HFFc6 (cell line): ENCODE results near the gene CALHM5. TPM values are rescaled to one million over a fixed set of nuclear protein-coding genes. Genes with fewer than 3 reads are reported as not detected.

ENCODE experiments used
- DNase-seq: peaks from one replicate; pipeline ENCODE4 v3.0.0-alpha.2; 2018
- H3K27ac Mint-ChIP-seq: 2 replicates; pipeline ENCODE4 v1.8.0; 2020; ENCODE audit warnings: mild to moderate bottlenecking, mixed read lengths
- H3K27me3 Mint-ChIP-seq: 2 replicates; pipeline ENCODE4 v1.8.0; 2021; ENCODE audit warnings: mild to moderate bottlenecking, moderate library complexity, mixed read lengths; ENCODE audit not compliant: insufficient read depth
- H3K36me3 Mint-ChIP-seq: 2 replicates; pipeline ENCODE4 v1.8.0; 2021; ENCODE audit warnings: low read depth, mixed read lengths
- H3K4me1 Mint-ChIP-seq: 2 replicates; pipeline ENCODE4 v1.8.0; 2020; ENCODE audit warnings: low read depth, mixed read lengths
- H3K4me3 Mint-ChIP-seq: 2 replicates; pipeline ENCODE4 v1.8.0; 2020; ENCODE audit warnings: mild to moderate bottlenecking, moderate library complexity, mixed read lengths
- H3K9me3 Mint-ChIP-seq: 2 replicates; pipeline ENCODE4 v1.8.0; 2020; ENCODE audit warnings: mild to moderate bottlenecking, mixed read lengths
- CTCF ChIP-seq: fragments of 200-600 bp; sonication (generic); IDR thresholded peaks from 2 replicates; pipeline ENCODE4 v1.5.0; 2021; ENCODE audit warnings: antibody characterized with exemption, mild to moderate bottlenecking
- total RNA-seq, 6 experiments: library from RNA; stranded (reverse); fragmentation: NEBNext Ultra II Directional; extraction: Animal tissue kit (Norgen Biotek cat#: 25700); gene quantifications; 2 replicates in 1 of 6; 3 replicates in 5 of 6; pipeline ENCODE4 v1.2.3, GENCODE V29; 2021

CALHM5 gene
- total RNA-seq, 6 experiments from 2014 or later, result 1.9 to 5.6 (median 4.5) TPM

DNA sequence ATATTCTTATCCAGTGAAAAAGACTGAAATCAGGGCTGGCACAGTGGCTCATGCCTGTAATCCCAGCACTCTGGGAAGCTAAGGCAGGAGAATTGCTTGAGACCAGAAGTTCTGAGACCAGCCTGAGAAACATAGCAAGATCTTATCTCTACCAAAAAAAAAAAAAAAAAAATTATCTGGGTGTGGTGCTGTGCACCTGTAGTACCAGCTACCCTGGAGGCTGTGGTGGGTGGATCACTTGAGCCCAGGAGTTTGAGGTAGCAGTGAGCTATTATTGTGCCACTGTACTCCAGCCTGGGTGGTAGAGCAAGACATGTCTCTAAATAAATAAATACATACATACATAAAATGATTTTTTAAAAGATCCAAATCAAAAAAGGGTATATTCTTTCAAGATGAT is 43.9 kb upstream of the CALHM5 start:
- TF ChIP-seq CTCF, result no peak
- H3K36me3 Mint-ChIP-seq, result no peaks in the 10 kb centered on the region; the same call in 1 of the 2 replicates
- no peak for DNase-seq
- H3K4me1 Mint-ChIP-seq, result peaks cover 8% of the 10 kb centered on the region
- no peak overlapping the region for H3K4me3 Mint-ChIP-seq
- H3K9me3 Mint-ChIP-seq, result no peaks in the 10 kb centered on the region
- no peak overlapping the region for H3K27ac Mint-ChIP-seq
- peaks cover 5% of the 10 kb centered on the region for H3K27me3 Mint-ChIP-seq

- DNase-seq, result no peak
- H3K4me3 Mint-ChIP-seq, result no peak overlapping the region
- TF ChIP-seq CTCF, result no peak
- H3K36me3 Mint-ChIP-seq, result no peaks in the 10 kb centered on the region; the same call in 1 of the 2 replicates
- no peaks in the 10 kb centered on the region for H3K9me3 Mint-ChIP-seq
- H3K4me1 Mint-ChIP-seq, result peaks cover 8% of the 10 kb centered on the region
- no peak overlapping the region for H3K27ac Mint-ChIP-seq
- H3K27me3 Mint-ChIP-seq, result peaks cover 5% of the 10 kb centered on the region
These were observed 43.1 kb upstream of the CALHM5 start for GRCh38 chr6:116468293-116468692.

DNA sequence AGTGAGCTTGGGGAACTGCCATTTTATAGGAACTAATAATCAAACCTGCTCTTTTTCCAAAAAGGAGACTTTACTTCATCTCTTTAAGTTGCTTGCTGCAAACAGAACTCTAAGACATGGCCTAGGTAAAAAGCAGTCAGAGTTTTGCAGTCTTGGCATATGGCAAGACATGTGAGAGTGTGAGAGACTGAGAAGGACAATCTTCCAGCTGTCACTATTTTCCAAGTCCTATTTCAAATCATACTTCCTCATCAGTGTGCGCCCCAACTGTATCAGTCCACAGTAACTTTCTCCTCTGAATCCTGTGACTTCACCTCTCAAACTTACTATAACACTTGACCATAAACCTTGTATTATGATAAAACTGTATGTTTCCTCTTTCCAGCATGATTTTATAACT is 39.9 kb upstream of the CALHM5 start:
- H3K27me3 Mint-ChIP-seq, result no peaks in the 10 kb centered on the region; the same call in 1 of the 2 replicates
- H3K4me1 Mint-ChIP-seq, result peaks cover 24% of the 10 kb centered on the region

GRCh38 chr6:116472706-116473105 is 38.7 kb upstream of the CALHM5 start:
- no peak for DNase-seq
- Mint-ChIP-seq H3K27me3 (no peaks in the 10 kb centered on the region; the same call in 1 of the 2 replicates), H3K4me3 (no peak overlapping the region), H3K27ac (no peak overlapping the region), H3K36me3 (no peaks in the 10 kb centered on the region; the same call in 1 of the 2 replicates), H3K9me3 (no peaks in the 10 kb centered on the region), H3K4me1 (peaks cover 28% of the 10 kb centered on the region)
- TF ChIP-seq CTCF, result no peak

More for the DNA sequence above, 39.9 kb upstream of the CALHM5 start:
- Mint-ChIP-seq H3K4me3 (no peak overlapping the region), H3K27ac (no peak overlapping the region), H3K36me3 (no peaks in the 10 kb centered on the region; the same call in 1 of the 2 replicates), H3K9me3 (no peaks in the 10 kb centered on the region)
- DNase-seq, result no peak
- no peak for TF ChIP-seq CTCF

DNA sequence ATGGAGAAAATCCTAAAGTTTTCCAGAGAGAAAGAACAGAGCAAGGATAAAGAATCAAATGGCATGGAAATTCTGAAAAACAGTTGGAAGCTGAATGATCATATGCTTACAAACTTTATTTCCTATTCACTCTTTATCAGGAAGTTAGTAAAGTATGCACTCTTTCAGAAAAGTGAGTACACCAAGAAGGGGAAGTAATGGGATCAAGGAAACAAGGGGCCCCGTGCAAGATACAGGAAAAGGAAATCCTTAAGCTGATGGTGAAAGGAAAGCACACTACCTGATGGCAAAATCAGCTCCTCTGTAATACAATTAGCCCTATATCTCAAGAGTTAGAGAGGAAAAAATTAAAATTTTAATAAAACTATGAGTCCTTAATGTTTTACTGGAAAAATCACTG is 36.3 kb upstream of the CALHM5 start:
- H3K4me1 Mint-ChIP-seq, result peaks cover 28% of the 10 kb centered on the region
- no peak overlapping the region for H3K4me3 Mint-ChIP-seq
- no peaks in the 10 kb centered on the region for H3K27me3 Mint-ChIP-seq
- no peak for DNase-seq
- H3K27ac Mint-ChIP-seq, result no peak overlapping the region
- no peak for TF ChIP-seq CTCF
- H3K36me3 Mint-ChIP-seq, result no peaks in the 10 kb centered on the region
- no peaks in the 10 kb centered on the region for H3K9me3 Mint-ChIP-seq
